ENCODE results near the gene ADAMTSL3.

DNA sequence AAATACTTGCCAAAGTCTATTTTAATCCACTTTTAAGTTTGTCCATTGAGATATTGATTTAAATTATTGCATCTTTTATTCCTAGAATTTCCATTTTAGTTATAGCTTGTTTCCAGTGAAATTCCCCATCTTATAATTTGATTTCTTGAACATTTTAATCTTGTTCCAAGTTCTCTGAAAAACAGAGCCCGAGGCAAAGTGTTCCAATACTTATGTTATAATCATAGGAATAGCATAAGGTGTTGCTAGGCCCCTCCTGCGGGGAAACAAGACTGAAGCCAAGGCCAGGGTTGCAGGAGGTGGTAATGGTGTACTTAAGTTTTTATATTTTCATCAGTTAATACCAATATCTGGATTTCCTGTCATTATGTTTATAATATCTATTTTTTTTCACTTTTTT is 226.6 kb downstream of the ADAMTSL3 start:
- TF ChIP-seq YY1 (IDR thresholded peaks at IDR 0.05; ENCODE audit: insufficient read depth, insufficient read length) (no peak), ZNF274 (IDR thresholded peaks at IDR 0.05; ENCODE audit: low read depth, low read length) (no peak)
